Measurements from ENCODE around the gene DUSP8.

DUSP8 gene

GRCh38 chr11:1506981-1507380, 65.1 kb downstream of the DUSP8 start:
- H4K20me1 ChIP-seq (ENCODE audit: insufficient read depth, low read length) = no peaks in the 10 kb centered on the region
- H3K9me3 ChIP-seq (ENCODE audit: low read length) = no peaks in the 10 kb centered on the region
- no peak overlapping the region for H3K27ac ChIP-seq (ENCODE audit: low read depth, low read length, poor library complexity, severe bottlenecking)
- no peaks in the 10 kb centered on the region; the same call in 1 of the 2 replicates for H3K36me3 ChIP-seq (ENCODE audit: insufficient read depth, low read length)
- no peak overlapping the region for H3K4me2 ChIP-seq (ENCODE audit: low read length)
- H3K9me2 ChIP-seq (ENCODE audit: low read depth, low read length) = no peaks in the 10 kb centered on the region
- H3K79me2 ChIP-seq (ENCODE audit: insufficient read depth, low read length) = no peaks in the 10 kb centered on the region
- TF ChIP-seq, protein P1, sequence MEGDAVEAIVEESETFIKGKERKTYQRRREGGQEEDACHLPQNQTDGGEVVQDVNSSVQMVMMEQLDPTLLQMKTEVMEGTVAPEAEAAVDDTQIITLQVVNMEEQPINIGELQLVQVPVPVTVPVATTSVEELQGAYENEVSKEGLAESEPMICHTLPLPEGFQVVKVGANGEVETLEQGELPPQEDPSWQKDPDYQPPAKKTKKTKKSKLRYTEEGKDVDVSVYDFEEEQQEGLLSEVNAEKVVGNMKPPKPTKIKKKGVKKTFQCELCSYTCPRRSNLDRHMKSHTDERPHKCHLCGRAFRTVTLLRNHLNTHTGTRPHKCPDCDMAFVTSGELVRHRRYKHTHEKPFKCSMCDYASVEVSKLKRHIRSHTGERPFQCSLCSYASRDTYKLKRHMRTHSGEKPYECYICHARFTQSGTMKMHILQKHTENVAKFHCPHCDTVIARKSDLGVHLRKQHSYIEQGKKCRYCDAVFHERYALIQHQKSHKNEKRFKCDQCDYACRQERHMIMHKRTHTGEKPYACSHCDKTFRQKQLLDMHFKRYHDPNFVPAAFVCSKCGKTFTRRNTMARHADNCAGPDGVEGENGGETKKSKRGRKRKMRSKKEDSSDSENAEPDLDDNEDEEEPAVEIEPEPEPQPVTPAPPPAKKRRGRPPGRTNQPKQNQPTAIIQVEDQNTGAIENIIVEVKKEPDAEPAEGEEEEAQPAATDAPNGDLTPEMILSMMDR (IDR thresholded peaks at IDR 0.05; ENCODE audit: low read length) = no peak
- no peak for TF ChIP-seq EZH2 (IDR thresholded peaks at IDR 0.05; ENCODE audit: borderline replicate concordance, low read length)
- H2AFZ ChIP-seq (ENCODE audit: low read length) = no peak overlapping the region
- peaks cover under 1% of the 10 kb centered on the region for H3K4me1 ChIP-seq (ENCODE audit: insufficient read depth, low read length, severe bottlenecking)
- H3K4me3 ChIP-seq (ENCODE audit: low read depth, low read length, poor library complexity, severe bottlenecking) = no peak overlapping the region
- H3K9ac ChIP-seq (ENCODE audit: low read length) = no peak overlapping the region
- no peaks in the 10 kb centered on the region for H3K27me3 ChIP-seq (ENCODE audit: insufficient read depth, low read length)
- H3F3A ChIP-seq (ENCODE audit: insufficient read depth, low read length) = peaks cover 2% of the 10 kb centered on the region; the same call in 1 of the 2 replicates

DNA sequence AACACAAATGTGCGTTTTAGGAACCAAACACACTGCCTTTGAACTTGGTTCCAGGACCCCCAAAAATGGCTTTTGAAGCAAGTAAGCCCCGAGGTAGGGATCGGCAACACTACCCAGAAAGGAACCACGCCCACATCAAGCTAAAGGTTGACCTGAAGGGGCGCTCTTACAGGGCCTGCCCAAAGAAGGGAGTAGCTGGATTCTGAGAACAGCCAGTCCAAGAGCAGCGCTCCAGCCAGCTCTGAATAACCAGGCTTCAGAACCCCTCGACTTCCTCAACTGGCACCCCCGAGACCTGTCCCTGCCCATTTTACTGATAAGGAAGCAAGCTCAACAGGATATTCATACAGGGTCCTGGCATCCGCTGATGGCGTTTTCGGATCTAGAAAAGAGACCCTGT, 66.6 kb downstream of the DUSP8 start:
- no peak overlapping the region for H3K4me2 ChIP-seq (ENCODE audit: low read length)
- H3K9ac ChIP-seq (ENCODE audit: low read length) = no peak overlapping the region
- H3K9me2 ChIP-seq (ENCODE audit: low read depth, low read length) = no peaks in the 10 kb centered on the region
- H3K4me1 ChIP-seq (ENCODE audit: insufficient read depth, low read length, severe bottlenecking) = no peaks in the 10 kb centered on the region
- no peaks in the 10 kb centered on the region for H3K27me3 ChIP-seq (ENCODE audit: insufficient read depth, low read length)
- H4K20me1 ChIP-seq (ENCODE audit: insufficient read depth, low read length) = no peaks in the 10 kb centered on the region
- H3K27ac ChIP-seq (ENCODE audit: low read depth, low read length, poor library complexity, severe bottlenecking) = no peak overlapping the region
- TF ChIP-seq, protein P1 (IDR thresholded peaks at IDR 0.05; ENCODE audit: low read length) = peak; percentile 46
- TF ChIP-seq EZH2 (IDR thresholded peaks at IDR 0.05; ENCODE audit: borderline replicate concordance, low read length) = no peak
- no peak overlapping the region for H2AFZ ChIP-seq (ENCODE audit: low read length)
- no peak overlapping the region for H3K4me3 ChIP-seq (ENCODE audit: low read depth, low read length, poor library complexity, severe bottlenecking)
- no peaks in the 10 kb centered on the region for H3K36me3 ChIP-seq (ENCODE audit: insufficient read depth, low read length)
- H3K79me2 ChIP-seq (ENCODE audit: insufficient read depth, low read length) = no peaks in the 10 kb centered on the region
- H3F3A ChIP-seq (ENCODE audit: insufficient read depth, low read length) = no peaks in the 10 kb centered on the region
- no peaks in the 10 kb centered on the region for H3K9me3 ChIP-seq (ENCODE audit: low read length)

DNA sequence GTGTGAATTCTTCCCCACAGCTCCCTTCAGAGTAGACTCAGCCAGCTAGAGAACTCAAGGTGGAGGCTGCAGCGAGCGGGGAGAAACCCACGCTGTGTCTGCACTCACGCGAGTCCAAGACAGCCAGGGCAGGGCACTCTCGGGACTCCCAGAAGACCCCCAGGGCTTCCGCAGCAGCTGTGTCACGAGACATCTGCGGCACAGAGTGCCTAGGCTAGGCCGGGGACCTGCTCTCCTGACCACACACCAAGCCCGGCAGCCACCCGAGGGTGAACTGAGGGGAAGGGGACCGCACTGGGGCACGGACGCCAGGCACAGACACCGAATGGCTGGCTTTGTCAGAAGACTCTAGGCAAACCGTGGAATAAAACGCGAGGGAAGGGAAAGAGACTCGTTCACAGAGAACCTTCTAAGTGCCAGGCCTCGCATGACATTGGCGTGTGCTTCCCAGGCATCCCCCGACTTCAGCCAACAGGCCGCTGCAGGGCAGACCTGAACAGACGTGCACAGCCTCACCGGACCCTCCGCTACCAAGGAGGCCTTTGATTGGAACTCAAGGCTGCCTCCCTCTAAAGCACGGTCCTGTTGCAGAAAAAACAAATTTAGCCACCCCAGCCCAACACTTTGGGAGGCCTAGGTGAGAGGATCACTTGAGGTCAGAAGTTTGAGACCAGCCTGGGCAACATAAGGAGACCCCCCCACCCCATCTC, 67.3 kb downstream of the DUSP8 start:
- Histone ChIP-seq H3K27ac (ENCODE audit: low read depth, low read length, poor library complexity, severe bottlenecking) (no peak overlapping the region), H3K4me1 (ENCODE audit: insufficient read depth, low read length, severe bottlenecking) (no peaks in the 10 kb centered on the region), H3K36me3 (ENCODE audit: insufficient read depth, low read length) (no peaks in the 10 kb centered on the region), H3K9me2 (ENCODE audit: low read depth, low read length) (no peaks in the 10 kb centered on the region), H3K9me3 (ENCODE audit: low read length) (no peaks in the 10 kb centered on the region), H4K20me1 (ENCODE audit: insufficient read depth, low read length) (no peaks in the 10 kb centered on the region), H3K4me2 (ENCODE audit: low read length) (no peak overlapping the region), H3K4me3 (ENCODE audit: low read depth, low read length, poor library complexity, severe bottlenecking) (no peak overlapping the region), H3K79me2 (ENCODE audit: insufficient read depth, low read length) (no peaks in the 10 kb centered on the region), H3F3A (ENCODE audit: insufficient read depth, low read length) (no peaks in the 10 kb centered on the region), H2AFZ (ENCODE audit: low read length) (no peak overlapping the region), H3K9ac (ENCODE audit: low read length) (no peak overlapping the region), H3K27me3 (ENCODE audit: insufficient read depth, low read length) (no peaks in the 10 kb centered on the region)
- TF ChIP-seq, protein P1 (IDR thresholded peaks at IDR 0.05; ENCODE audit: low read length) = no peak
- TF ChIP-seq EZH2 (IDR thresholded peaks at IDR 0.05; ENCODE audit: borderline replicate concordance, low read length) = no peak

All from OCI-LY1 (cell line).